HG03159 (cell line): ENCODE data around the gene PCDHB16.
"Not testable (repeated sequence)": the region's sequence is repeated elsewhere in the genome, so short reads cannot be mapped to it uniquely, and the experiment has no call there.

ENCODE experiments used
- ATAC-seq: cut with Tn5 transposase; IDR thresholded peaks from one replicate; pipeline ENCODE4 v1.9.1; 2021; ENCODE audit warnings: mild to moderate bottlenecking, moderate library complexity; ENCODE audit not compliant: unreplicated experiment

PCDHB16 gene

DNA sequence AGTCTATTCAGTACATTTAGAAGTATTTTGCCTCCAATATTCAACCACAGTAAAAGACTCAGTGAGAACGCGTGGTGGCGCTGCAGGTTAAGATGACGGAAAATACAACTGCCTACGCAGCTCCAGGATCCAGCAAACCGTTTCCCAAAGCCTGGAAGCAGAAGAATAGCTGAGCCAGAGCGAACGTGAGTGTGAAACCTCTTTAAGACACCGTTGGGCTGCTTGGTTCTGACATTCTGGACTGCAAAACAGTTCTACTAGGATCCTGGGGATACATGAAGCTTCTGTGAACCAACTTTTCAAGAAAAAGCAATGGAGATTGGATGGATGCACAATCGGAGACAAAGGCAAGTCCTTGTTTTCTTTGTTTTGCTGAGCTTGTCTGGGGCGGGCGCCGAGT lies at the start of gene PCDHB16:
TSS of gene PCDHB16 (plus strand) at position 140 of the 400 bp plus-strand sequence. CDS start at position 313, 173 bp downstream.
- no peak for ATAC-seq

DNA sequence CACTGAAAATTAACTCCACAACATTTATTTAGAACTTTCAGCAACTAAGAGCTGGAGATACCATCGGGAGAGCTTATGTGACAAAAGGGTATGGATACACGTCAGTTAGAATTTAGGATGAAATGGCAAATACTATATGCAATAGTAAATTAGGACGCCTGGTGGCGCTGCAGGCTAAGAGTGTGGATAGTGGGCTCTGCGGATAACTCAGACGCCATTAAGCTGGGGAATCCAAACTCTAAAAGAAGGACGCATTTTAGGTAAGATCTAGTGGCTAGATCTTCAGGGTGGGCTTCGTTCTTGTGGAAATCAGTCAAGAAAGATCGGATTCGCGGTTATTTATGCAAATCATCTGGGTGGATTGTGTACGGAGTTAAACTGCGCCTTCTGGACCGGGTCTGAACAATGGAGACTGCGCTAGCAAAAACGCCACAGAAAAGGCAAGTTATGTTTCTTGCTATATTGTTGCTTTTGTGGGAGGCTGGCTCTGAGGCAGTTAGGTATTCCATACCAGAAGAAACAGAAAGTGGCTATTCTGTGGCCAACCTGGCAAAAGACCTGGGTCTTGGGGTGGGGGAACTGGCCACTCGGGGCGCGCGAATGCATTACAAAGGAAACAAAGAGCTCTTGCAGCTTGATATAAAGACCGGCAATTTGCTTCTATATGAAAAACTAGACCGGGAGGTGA lies 47.0 kb upstream of the PCDHB16 start, which contains the start of gene PCDHB5:
TSS of gene PCDHB5 (plus strand) at position 177 of the 688 bp plus-strand sequence. CDS start at position 406, 229 bp downstream.
- no peak for ATAC-seq

DNA sequence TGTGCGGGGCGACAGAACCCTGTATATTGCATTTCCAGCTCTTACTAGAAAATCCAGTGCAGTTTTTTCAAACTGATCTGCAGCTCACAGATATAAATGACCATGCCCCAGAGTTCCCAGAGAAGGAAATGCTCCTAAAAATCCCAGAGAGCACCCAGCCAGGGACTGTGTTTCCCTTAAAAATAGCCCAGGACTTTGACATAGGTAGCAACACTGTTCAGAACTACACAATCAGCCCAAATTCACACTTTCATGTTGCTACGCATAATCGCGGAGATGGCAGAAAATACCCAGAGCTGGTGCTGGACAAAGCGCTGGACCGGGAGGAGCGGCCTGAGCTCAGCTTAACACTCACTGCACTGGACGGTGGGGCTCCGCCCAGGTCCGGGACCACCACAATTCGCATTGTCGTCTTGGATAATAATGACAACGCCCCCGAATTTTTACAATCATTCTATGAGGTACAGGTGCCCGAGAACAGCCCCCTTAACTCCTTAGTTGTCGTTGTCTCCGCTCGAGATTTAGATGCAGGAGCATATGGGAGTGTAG lies 46.4 kb upstream of the PCDHB16 start:
- no peak for ATAC-seq

DNA sequence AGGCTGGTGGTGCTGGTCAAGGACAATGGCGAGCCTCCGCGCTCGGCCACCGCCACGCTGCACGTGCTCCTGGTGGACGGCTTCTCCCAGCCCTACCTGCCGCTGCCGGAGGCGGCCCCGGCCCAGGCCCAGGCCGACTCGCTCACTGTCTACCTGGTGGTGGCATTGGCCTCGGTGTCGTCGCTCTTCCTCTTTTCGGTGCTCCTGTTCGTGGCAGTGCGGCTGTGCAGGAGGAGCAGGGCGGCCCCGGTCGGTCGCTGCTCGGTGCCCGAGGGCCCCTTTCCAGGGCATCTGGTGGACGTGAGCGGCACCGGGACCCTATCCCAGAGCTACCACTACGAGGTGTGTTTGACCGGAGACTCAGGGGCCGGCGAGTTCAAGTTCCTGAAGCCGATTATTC lies 44.8 kb upstream of the PCDHB16 start:
- ATAC-seq = not testable (repeated sequence)

DNA sequence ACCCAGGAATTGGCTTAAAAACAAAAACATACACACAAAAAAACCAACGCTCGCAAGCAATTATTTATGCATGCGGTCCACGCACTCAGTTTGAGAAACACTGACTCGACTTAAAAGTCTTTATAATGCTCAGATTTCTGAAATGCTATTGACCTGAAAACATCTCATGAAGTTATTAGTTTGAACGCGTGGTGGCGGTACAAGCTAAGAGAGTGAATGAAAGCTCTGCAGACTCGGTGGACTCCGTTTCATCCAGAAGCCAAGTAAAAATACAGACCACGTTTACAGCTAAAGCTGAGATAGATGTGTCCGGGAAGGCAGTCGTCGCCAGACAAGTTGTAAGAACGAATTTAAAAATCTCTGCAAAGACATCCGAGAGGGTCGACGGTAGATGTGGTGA lies 32.4 kb upstream of the PCDHB16 start, which contains the start of gene PCDHB6:
TSS of gene PCDHB6 (plus strand) at position 246 of the 400 bp plus-strand sequence. CDS start 201 bp downstream, outside the sequence.
- ATAC-seq = no peak

DNA sequence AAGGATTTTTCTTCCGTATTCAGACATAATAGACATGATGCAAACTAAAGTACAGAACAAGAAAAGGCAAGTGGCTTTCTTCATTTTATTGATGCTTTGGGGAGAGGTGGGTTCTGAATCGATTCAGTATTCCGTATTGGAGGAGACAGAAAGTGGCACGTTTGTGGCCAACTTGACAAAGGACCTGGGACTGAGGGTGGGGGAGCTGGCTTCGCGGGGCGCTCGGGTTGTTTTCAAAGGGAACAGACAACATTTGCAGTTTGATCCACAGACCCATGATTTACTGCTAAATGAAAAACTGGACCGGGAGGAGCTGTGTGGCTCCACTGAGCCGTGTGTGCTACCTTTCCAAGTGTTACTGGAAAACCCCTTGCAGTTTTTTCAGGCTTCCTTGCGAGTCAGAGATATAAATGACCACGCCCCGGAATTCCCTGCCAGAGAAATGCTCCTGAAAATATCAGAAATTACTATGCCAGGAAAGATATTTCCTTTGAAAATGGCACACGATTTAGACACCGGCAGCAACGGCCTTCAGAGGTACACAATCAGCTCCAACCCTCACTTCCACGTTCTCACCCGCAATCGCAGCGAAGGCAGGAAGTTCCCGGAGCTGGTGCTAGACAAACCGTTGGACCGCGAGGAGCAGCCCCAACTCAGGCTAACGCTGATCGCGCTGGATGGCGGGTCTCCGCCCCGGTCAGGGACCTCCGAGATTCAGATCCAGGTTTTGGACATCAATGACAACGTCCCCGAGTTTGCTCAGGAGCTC lies 31.8 kb upstream of the PCDHB16 start:
- ATAC-seq = no peak

DNA sequence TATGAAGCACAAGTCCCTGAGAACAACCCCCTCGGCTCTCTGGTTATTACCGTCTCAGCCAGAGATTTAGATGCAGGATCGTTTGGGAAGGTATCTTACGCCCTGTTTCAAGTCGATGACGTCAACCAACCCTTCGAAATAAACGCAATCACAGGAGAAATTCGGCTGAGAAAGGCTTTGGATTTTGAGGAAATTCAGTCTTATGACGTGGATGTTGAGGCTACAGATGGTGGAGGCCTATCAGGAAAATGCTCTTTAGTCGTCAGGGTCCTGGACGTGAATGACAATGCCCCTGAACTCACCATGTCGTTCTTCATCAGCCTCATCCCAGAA lies 31.2 kb upstream of the PCDHB16 start:
- no peak for ATAC-seq

DNA sequence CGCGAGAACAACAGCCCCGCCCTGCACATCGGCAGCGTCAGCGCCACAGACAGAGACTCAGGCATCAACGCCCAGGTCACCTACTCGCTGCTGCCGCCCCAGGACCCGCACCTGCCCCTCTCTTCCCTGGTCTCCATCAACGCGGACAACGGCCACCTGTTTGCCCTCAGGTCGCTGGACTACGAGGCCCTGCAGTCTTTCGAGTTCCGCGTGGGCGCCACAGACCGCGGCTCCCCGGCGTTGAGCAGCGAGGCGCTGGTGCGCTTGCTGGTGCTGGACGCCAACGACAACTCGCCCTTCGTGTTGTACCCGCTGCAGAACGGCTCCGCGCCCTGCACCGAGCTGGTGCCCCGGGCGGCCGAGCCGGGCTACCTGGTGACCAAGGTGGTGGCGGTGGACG lies 30.6 kb upstream of the PCDHB16 start:
- ATAC-seq = not testable (repeated sequence)

DNA sequence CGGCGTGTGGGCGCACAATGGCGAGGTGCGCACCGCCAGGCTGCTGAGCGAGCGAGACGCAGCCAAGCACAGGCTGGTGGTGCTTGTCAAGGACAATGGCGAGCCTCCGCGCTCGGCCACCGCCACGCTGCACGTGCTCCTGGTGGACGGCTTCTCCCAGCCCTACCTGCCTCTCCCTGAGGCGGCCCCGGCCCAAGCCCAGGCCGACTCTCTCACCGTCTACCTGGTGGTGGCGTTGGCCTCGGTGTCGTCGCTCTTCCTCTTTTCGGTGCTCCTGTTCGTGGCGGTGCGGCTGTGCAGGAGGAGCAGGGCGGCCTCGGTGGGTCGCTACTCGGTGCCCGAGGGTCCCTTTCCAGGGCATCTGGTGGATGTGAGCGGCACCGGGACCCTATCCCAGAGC lies 30.1 kb upstream of the PCDHB16 start:
- ATAC-seq = not testable (repeated sequence)

DNA sequence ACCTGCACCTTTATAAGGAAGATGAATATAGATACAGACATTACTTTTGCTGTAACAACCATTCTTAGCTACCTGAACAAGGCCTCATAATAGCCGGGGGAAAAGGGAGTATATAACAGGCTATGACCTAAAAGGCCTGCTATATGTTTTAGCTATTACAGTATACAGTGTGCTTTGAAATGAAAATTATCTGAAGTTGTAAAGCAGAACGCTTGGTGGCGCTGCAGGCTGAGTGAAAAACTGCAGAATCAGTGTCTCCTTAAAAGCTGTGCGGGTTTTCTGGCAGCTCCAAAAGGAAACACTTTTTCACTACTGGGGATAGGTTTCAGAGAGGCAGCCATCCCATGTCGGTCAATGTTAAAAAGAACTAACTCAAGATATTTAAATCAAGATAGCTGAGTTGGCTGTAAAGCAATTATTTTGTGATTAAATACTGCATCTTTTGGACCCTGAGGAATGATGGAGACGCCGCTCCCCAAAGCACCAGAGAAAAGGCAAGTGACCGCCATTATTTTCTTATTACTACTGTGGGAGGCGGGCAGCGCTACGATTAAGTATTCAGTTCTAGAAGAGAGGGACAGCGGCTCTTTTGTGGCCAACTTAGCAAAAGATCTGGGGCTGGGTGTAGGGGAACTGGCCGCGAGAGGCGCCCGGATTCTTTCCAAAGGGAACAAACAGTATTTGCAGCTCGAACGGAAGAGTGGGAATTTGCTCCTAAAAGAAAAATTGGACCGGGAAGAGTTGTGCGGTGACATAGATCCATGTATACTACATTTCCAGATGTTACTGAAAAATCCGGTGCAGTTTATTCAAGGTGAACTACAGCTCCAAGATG lies 26.4 kb upstream of the PCDHB16 start:
- ATAC-seq = no peak

DNA sequence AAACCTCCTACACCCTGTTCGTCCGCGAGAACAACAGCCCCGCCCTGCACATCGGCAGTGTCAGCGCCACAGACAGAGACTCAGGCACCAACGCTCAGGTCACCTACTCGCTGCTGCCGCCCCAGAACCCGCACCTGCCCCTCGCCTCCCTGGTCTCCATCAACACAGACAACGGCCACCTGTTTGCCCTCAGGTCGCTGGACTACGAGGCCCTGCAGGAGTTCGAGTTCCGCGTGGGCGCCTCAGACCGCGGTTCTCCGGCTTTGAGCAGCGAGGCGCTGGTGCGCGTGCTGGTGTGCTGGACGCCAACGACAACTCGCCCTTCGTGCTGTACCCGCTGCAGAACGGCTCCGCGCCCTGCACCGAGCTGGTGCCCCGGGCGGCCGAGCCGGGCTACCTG lies 24.8 kb upstream of the PCDHB16 start:
- ATAC-seq = not testable (repeated sequence)

DNA sequence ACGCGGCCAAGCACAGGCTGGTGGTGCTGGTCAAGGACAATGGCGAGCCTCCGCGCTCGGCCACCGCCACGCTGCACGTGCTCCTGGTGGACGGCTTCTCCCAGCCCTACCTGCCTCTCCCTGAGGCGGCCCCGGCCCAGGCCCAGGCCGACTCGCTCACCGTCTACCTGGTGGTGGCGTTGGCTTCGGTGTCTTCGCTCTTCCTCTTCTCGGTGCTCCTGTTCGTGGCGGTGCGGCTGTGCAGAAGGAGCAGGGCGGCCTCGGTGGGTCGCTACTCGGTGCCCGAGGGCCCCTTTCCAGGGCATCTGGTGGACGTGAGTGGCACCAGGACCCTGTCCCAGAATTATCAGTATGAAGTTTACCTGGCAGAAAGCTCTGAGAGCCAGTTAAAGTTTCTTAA lies 24.3 kb upstream of the PCDHB16 start:
- not testable (repeated sequence) for ATAC-seq

DNA sequence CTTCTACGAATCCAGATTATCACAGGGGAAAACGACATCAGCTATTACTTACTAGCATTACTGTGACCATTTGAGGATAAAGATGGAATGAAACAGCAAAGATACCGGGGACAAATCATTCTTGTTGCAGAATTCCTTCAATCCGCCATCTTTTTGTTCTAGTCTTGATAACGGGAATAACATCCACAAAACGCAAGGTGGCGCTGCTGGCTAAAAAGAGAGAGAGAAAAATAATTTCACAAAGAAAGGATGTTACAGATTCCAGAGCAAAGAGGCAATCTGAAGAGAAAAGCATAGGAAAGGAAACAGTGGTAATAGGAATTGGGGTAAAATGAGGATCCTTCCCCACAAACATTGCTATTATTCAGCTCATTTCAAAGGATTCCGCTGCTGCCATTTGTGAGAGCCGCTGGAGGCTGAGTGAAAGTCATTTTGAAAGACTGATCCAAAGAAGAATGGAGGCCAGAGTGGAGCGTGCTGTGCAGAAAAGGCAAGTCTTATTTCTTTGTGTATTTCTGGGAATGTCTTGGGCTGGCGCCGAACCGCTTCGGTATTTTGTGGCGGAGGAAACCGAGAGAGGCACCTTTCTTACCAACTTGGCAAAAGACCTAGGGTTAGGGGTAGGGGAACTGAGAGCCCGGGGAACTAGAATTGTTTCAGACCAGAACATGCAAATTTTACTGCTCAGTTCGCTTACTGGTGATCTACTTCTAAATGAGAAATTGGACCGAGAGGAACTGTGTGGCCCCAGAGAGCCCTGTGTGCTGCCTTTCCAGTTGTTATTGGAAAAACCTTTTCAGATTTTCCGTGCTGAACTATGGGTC lies 9.6 kb upstream of the PCDHB16 start, which contains the start of gene PCDHB7:
TSS of gene PCDHB7 (plus strand) at position 264 of the 824 bp plus-strand sequence. CDS start at position 456, 192 bp downstream.
- ATAC-seq = no peak

DNA sequence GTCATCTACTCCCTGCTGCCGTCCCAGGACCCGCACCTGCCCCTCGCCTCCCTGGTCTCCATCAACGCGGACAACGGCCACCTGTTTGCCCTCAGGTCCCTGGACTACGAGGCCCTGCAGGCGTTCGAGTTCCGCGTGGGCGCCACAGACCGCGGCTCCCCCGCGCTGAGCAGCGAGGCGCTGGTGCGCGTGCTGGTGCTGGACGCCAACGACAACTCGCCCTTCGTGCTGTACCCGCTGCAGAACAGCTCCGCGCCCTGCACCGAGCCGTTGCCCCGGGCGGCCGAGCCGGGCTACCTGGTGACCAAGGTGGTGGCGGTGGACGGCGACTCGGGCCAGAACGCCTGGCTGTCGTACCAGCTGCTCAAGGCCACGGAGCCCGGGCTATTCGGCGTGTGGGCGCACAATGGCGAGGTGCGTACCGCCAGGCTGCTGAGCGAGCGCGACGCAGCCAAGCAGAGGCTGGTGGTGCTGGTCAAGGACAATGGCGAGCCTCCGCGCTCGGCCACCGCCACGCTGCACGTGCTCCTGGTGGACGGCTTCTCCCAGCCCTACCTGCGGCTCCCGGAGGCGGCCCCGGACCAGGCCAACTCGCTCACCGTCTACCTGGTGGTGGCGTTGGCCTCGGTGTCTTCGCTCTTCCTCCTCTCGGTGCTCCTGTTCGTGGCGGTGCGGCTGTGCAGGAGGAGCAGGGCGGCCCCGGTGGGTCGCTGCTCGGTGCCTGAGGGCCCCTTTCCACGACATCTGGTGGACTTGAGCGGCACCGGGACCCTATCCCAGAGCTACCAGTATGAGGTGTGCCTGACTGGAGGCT lies 7.7 kb upstream of the PCDHB16 start:
- ATAC-seq = not testable (repeated sequence)

DNA sequence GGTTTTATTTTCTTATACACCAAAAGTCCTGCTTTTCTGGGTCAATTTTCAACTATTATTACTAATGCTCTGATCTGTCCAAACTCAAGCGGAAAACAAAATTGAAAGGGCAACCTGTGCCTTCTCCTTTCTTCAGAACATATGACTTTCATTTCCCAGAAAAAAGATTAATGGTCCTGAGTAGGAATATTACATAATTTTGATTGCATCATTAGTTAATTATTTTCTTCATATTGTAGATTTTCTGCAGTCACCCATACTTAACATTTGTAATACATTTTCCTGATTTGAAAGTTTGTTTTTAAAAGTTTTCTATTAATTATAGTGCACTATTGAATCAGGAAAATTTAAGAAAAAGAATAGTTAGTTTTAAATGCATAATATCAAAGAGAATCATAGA lies 6.3 kb upstream of the PCDHB16 start:
- no peak for ATAC-seq

DNA sequence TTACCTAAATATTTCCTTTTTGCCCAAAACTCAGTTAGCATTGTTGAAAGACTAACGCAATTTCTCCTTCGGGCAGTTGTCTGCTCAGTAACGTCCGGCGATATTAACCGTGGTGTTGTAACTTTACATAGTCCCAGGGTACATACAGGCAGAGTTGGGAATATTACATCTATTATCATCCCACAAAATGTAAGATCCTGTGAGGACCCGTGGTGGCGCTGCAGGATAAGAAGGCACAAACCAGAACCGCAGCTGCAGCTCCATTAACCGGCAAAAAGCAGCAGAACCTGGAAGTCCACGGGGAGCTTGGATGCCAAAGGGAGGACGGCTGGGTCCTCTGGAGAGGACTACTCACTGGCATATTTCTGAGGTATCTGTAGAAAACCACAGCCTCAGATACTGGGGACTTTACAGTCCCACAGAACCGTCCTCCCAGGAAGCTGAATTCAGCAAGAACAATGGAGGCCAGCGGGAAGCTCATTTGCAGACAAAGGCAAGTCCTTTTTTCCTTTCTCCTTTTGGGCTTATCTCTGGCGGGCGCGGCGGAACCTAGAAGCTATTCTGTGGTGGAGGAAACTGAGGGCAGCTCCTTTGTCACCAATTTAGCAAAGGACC lies 4.5 kb upstream of the PCDHB16 start, which contains the start of gene PCDHB8:
TSS of gene PCDHB8 (plus strand) at position 214 of the 615 bp plus-strand sequence. CDS start at position 459, 245 bp downstream.
- ATAC-seq = not testable (repeated sequence)

DNA sequence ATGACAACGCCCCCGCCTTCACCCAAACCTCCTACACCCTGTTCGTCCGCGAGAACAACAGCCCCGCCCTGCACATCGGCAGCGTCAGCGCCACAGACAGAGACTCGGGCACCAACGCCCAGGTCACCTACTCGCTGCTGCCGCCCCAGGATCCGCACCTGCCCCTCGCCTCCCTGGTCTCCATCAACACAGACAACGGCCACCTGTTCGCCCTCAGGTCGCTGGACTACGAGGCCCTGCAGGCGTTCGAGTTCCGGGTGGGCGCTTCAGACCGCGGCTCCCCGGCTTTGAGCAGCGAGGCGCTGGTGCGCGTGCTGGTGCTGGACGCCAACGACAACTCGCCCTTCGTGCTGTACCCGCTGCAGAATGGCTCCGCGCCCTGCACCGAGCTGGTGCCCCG lies 2.8 kb upstream of the PCDHB16 start:
- not testable (repeated sequence) for ATAC-seq

DNA sequence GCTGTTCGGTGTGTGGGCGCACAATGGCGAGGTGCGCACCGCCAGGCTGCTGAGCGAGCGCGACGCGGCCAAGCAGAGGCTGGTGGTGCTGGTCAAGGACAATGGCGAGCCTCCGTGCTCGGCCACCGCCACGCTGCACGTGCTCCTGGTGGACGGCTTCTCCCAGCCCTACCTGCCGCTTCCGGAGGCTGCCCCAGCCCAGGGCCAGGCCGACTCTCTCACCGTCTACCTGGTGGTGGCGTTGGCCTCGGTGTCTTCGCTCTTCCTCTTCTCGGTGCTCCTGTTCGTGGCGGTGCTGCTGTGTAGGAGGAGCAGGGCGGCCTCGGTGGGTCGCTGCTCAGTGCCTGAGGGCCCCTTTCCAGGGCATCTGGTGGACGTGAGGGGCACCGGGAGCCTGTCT lies 2.3 kb upstream of the PCDHB16 start:
- not testable (repeated sequence) for ATAC-seq
